NCI-H524 (cell line): ENCODE measurements around the gene RASL12.
"Not testable (repeated sequence)": the region's sequence is repeated elsewhere in the genome, so short reads cannot be mapped to it uniquely, and the experiment has no call there.

Experiments used
- DNase-seq, 2 experiments: peaks; one replicate each; lab custom pipeline; 2025; lab: John Stamatoyannopoulos, UW

Gene RASL12

GRCh38 chr15:65075607-65076395 is 8.0 kb upstream of the RASL12 start:
- not testable (repeated sequence) for DNase-seq

GRCh38 chr15:65074946-65075345 is 7.2 kb upstream of the RASL12 start:
- DNase-seq, result not testable (repeated sequence)

- no peak for DNase-seq
Measured at GRCh38 chr15:65072617-65073016, 4.8 kb upstream of the RASL12 start.

- DNase-seq, result no peak
Measured at GRCh38 chr15:65072027-65072426, 4.2 kb upstream of the RASL12 start.

GRCh38 chr15:65071381-65071811 is 3.6 kb upstream of the RASL12 start:
- no peak for DNase-seq

- no peak for DNase-seq
Measured at GRCh38 chr15:65069779-65070546, 2.2 kb upstream of the RASL12 start.

GRCh38 chr15:65069179-65069578 is 1.4 kb upstream of the RASL12 start:
- no peak for DNase-seq

- no peak for DNase-seq
Measured at GRCh38 chr15:65068403-65068788, 605 bp upstream of the RASL12 start.

GRCh38 chr15:65067317-65067644 is 510 bp downstream of the RASL12 start:
- DNase-seq, result no peak

GRCh38 chr15:65066635-65067316 is 1.0 kb downstream of the RASL12 start:
- no peak for DNase-seq

GRCh38 chr15:65066001-65066634 is 1.7 kb downstream of the RASL12 start:
- no peak for DNase-seq

- no peak for DNase-seq
Measured at GRCh38 chr15:65062726-65063125, 5.1 kb downstream of the RASL12 start.

GRCh38 chr15:65062061-65062460 is 5.7 kb downstream of the RASL12 start:
- DNase-seq, result no peak

GRCh38 chr15:65060641-65061397 is 7.0 kb downstream of the RASL12 start:
- no peak for DNase-seq

- no peak for DNase-seq
Measured at GRCh38 chr15:65059931-65060596, 7.7 kb downstream of the RASL12 start.

GRCh38 chr15:65059369-65059750 is 8.4 kb downstream of the RASL12 start:
- no peak for DNase-seq

- no peak for DNase-seq
Measured at GRCh38 chr15:65058394-65059368, 9.1 kb downstream of the RASL12 start.

GRCh38 chr15:65057549-65057940 is 10.2 kb downstream of the RASL12 start:
- no peak for DNase-seq

GRCh38 chr15:65056868-65057548 is 10.8 kb downstream of the RASL12 start:
- no peak for DNase-seq
